GM12878 (cell line): ENCODE data around the gene MYO7A. TPM values are rescaled to one million over a fixed set of nuclear protein-coding genes. Genes with fewer than 3 reads are reported as not detected.

Source experiments
- ATAC-seq: fragments of 200-7000 bp; cut with Tn5 transposase; 3 replicates; pipeline ENCODE4 v1.9.1; 2020; ENCODE audit warnings: mild to moderate bottlenecking, moderate library complexity
- BruUV-seq: library from RNA; stranded (reverse); fragments of 400-500 nt; replicated peaks from 2 replicates; lab custom pipeline; 2021; lab: Mats Ljungman, UMichigan
- CTCF ChIA-PET: fragments of 300-600 bp; sonication (Branson Sonifier 250); formaldehyde crosslinking; extraction: SDS; loops from one replicate; lab custom pipeline; 2021; ENCODE audit warnings: inconsistent platforms; lab: Yijun Ruan, JAX
- POLR2A ChIA-PET: fragments of 350-600 bp; formaldehyde crosslinking; extraction: SDS; loops from one replicate; lab custom pipeline; 2021; ENCODE audit warnings: inconsistent platforms; lab: Charles Lee
- RAD21 ChIA-PET: fragments of 300-600 bp; sonication (Branson Sonifier 250); formaldehyde crosslinking; loops from one replicate; lab custom pipeline; 2023; ENCODE audit warnings: antibody characterized with exemption; ENCODE audit not compliant: unreplicated experiment; lab: Charles Lee
- SMC1A ChIA-PET: fragments of 300-600 bp; sonication (Branson Sonifier 250); formaldehyde crosslinking; loops from one replicate; lab custom pipeline; 2023; ENCODE audit not compliant: unreplicated experiment, uncharacterized antibody; lab: Charles Lee
- DNase-seq: peaks from one replicate; pipeline ENCODE4 v3.0.0-alpha.2; 2011; ENCODE audit warnings: low read depth, low spot score
- FAIRE-seq: peaks from 3 replicates; lab custom pipeline; 2011; peaks lifted over from hg19 to GRCh38; lab: Jason Lieb, UNC
- H2AFZ ChIP-seq: 2 replicates; pipeline ENCODE4 v1.6.0; 2011; ENCODE audit warnings: low read depth, low read length, control low read depth; ENCODE audit not compliant: control insufficient read depth
- H3K27ac ChIP-seq: 2 replicates; pipeline ENCODE4 v1.5.1; 2011; ENCODE audit warnings: control low read depth; ENCODE audit not compliant: control insufficient read depth, insufficient read depth
- H3K27me3 ChIP-seq, 2 experiments: replicated peaks in 1 of 2; 2 replicates each; pipeline versions ENCODE4 v1.6.0 to v1.6.1; 2011; ENCODE audit warnings: low read length in 1 of 2; ENCODE audit not compliant: control insufficient read depth in 2 of 2, insufficient read depth in 2 of 2
- H3K36me3 ChIP-seq, 2 experiments: 2 replicates each; pipeline ENCODE4 v1.5.1; 2011; ENCODE audit warnings: low read length in 1 of 2; ENCODE audit not compliant: control insufficient read depth in 2 of 2, insufficient read depth in 2 of 2
- H3K4me1 ChIP-seq: 2 replicates; pipeline ENCODE4 v1.6.1; 2011; ENCODE audit warnings: mild to moderate bottlenecking, low read length, moderate library complexity, mixed read lengths; ENCODE audit not compliant: control insufficient read depth, insufficient read depth
- H3K4me2 ChIP-seq: 2 replicates; pipeline ENCODE4 v1.6.0; 2011; ENCODE audit warnings: control low read depth; ENCODE audit not compliant: control insufficient read depth, insufficient read depth
- H3K4me3 ChIP-seq: fragments of 200-600 bp; sonication (generic); 2 replicates; pipeline ENCODE4 v1.5.1; 2016
- H3K79me2 ChIP-seq: 2 replicates; pipeline ENCODE4 v1.6.0; 2011; ENCODE audit warnings: low read length; ENCODE audit not compliant: control insufficient read depth, insufficient read depth
- H3K9ac ChIP-seq: 2 replicates; pipeline ENCODE4 v1.8.0; 2011; ENCODE audit warnings: low read length, control low read depth, mixed read lengths; ENCODE audit not compliant: control insufficient read depth, insufficient read depth
- H3K9me3 ChIP-seq: replicated peaks from 3 replicates; pipeline ENCODE4 v1.5.1; 2011; ENCODE audit warnings: mild to moderate bottlenecking, low read length; ENCODE audit not compliant: control insufficient read depth, insufficient read depth
- H4K20me1 ChIP-seq: 2 replicates; pipeline ENCODE4 v1.6.0; 2011; ENCODE audit not compliant: control insufficient read depth, insufficient read depth
- ATF7 ChIP-seq: fragments of 450-650 bp; IDR thresholded peaks from 2 replicates; pipeline ENCODE4 v1.6.1; 2016; ENCODE audit warnings: low read depth, mild to moderate bottlenecking
- BCLAF1 ChIP-seq: fragments of 450-650 bp; IDR thresholded peaks from 2 replicates; pipeline ENCODE4 v1.6.1; 2017; ENCODE audit warnings: antibody characterized with exemption, mild to moderate bottlenecking, moderate library complexity
- BMI1 ChIP-seq: fragments of 450-650 bp; IDR thresholded peaks from 2 replicates; pipeline ENCODE4 v1.6.1; 2016; ENCODE audit warnings: mild to moderate bottlenecking, moderate library complexity, borderline replicate concordance
- CEBPB ChIP-seq, 2 experiments: fragments of 150-350 bp in 1 of 2; IDR thresholded peaks; 2 replicates each; pipeline ENCODE4 v1.6.1; 2012 to 2014; ENCODE audit warnings: low read depth in 2 of 2, low read length in 2 of 2, borderline replicate concordance in 1 of 2, inconsistent platforms in 1 of 2
- CHD4 ChIP-seq: fragments of 200-600 bp; sonication (generic); IDR thresholded peaks from 2 replicates; pipeline ENCODE4 v1.6.1; 2016; ENCODE audit warnings: mild to moderate bottlenecking
- JUNB ChIP-seq: IDR thresholded peaks from 2 replicates; pipeline ENCODE4 v1.6.1; 2016; ENCODE audit warnings: antibody characterized with exemption, mild to moderate bottlenecking
- MTA2 ChIP-seq: fragments of 450-650 bp; IDR thresholded peaks from 2 replicates; pipeline ENCODE4 v1.6.1; 2016; ENCODE audit warnings: low read depth, mild to moderate bottlenecking, moderate library complexity
- NFYB ChIP-seq: IDR thresholded peaks from 2 replicates; pipeline ENCODE4 v1.6.1; 2011; ENCODE audit warnings: low read depth, mild to moderate bottlenecking, low read length, improper control_type of control experiment, moderate library complexity; ENCODE audit not compliant: insufficient read depth
- NKRF ChIP-seq: fragments of 450-650 bp; conservative IDR thresholded peaks from 2 replicates; pipeline ENCODE4 v1.6.1; 2017; ENCODE audit warnings: mild to moderate bottlenecking, moderate library complexity
- PAX8 ChIP-seq: fragments of 450-650 bp; IDR thresholded peaks from 2 replicates; pipeline ENCODE4 v1.6.1; 2017; ENCODE audit warnings: mild to moderate bottlenecking, moderate library complexity
- PKNOX1 ChIP-seq: fragments of 450-650 bp; IDR thresholded peaks from 2 replicates; pipeline ENCODE4 v1.6.1; 2016; ENCODE audit warnings: mild to moderate bottlenecking
- RCOR1 ChIP-seq: conservative IDR thresholded peaks from 2 replicates; pipeline ENCODE4 v1.6.1; 2012; ENCODE audit warnings: low read depth, low read length, improper control_type of control experiment
- RELA ChIP-seq: fragments of 450-650 bp; IDR thresholded peaks from 2 replicates; pipeline ENCODE4 v1.8.0; 2014; ENCODE audit warnings: borderline replicate concordance; ENCODE audit not compliant: partially characterized antibody
- RFX5 ChIP-seq: IDR thresholded peaks from 2 replicates; pipeline ENCODE4 v1.6.1; 2011; ENCODE audit warnings: low read depth, low read length, improper control_type of control experiment
- SPI1 ChIP-seq: IDR thresholded peaks from 2 replicates; pipeline ENCODE4 v1.6.1; 2011; ENCODE audit warnings: low read depth, mild to moderate bottlenecking, low read length, moderate library complexity, borderline replicate concordance; ENCODE audit not compliant: insufficient read depth
- SUZ12 ChIP-seq: fragments of 200-600 bp; sonication (generic); IDR thresholded peaks from one replicate; pipeline ENCODE4 v1.6.1; 2018; ENCODE audit warnings: antibody characterized with exemption, mild to moderate bottlenecking; ENCODE audit not compliant: unreplicated experiment
- TAF1 ChIP-seq: IDR thresholded peaks from 2 replicates; pipeline ENCODE4 v1.6.1; 2011; ENCODE audit warnings: mild to moderate bottlenecking, low read depth, low read length, borderline replicate concordance
- WGBS: methylation state at CpG from one replicate; pipeline ENCODE4 v1.1.6; 2016; ENCODE audit warnings: low lambda C conversion rate; ENCODE audit not compliant: insufficient replicate concordance, insufficient coverage; ENCODE audit errors: missing lambda C conversion rate; 5-methylcytosine and 5-hydroxymethylcytosine counted together
- in situ Hi-C: fragments of 300-500 bp; cut with MboI; formaldehyde crosslinking; loops from 9 replicates; pipeline ENCODE4 v1.14.3; 2018; ENCODE audit warnings: mixed read lengths
- intact Hi-C: fragments of 100-400 bp; cut with micrococcal nuclease; formaldehyde crosslinking; loops from one replicate; pipeline ENCODE4 v1.14.2; 2022; ENCODE audit not compliant: unreplicated experiment
- polyA plus RNA-seq, 11 experiments: library from polyadenylated mRNA; depleted of rRNA in 4 of 11; unstranded in 6 of 11; stranded (reverse) in 5 of 11; fragments of >200 nt; fragmentation: Nextera tagmentation in 4 of 11; fragmentation: Illumina TruSeq in 1 of 11; extraction: Ambion mirVana in 4 of 11; extraction: Trizol in 1 of 11; gene quantifications; 1 replicate in 1 of 11; 2 replicates in 10 of 11; pipeline versions ENCODE4 v1.2.1 to v1.2.3, GENCODE V29; 2011 to 2016; ENCODE audit warnings: inconsistent platforms in 2 of 11, missing spikeins in 2 of 11, low read depth in 1 of 11
- total RNA-seq, 4 experiments: library from RNA; depleted of rRNA in 3 of 4; stranded (reverse); fragments of >200 nt in 3 of 4; fragmentation: Illumina TruSeq in 1 of 4; extraction: Trizol in 1 of 4; gene quantifications; 2 replicates each; pipeline versions ENCODE4 v1.2.1 to v1.2.3, GENCODE V29; 2013 to 2021

Gene MYO7A
- total and polyA plus RNA-seq, 10 of the 15 experiments (the other 5 are each of a cell fraction or from before 2014, with no cell fraction given): 0.01 to 0.21 (median 0.04) TPM; not detected in 6

- TF ChIP-seq NKRF: no peak
- no peak for TF ChIP-seq JUNB
- TF ChIP-seq PAX8: no peak
- TF ChIP-seq RCOR1: no peak
- no peak for TF ChIP-seq SPI1
- no peak for TF ChIP-seq ATF7
- TF ChIP-seq NFYB: no peak
Observed at GRCh38 chr11:77230878-77231605, 103.0 kb downstream of the MYO7A start (continued).

GRCh38 chr11:77231800-77232199 lies 103.8 kb downstream of the MYO7A start:
- H3K27ac ChIP-seq: no peak overlapping the region
- H3K79me2 ChIP-seq: no peaks in the 10 kb centered on the region
- ATAC-seq (no peak), FAIRE-seq (no peak), DNase-seq (no peak)
- in situ Hi-C loops: no loop called here
- SMC1A ChIA-PET: no interaction called here
- H3K4me3 ChIP-seq: no peak overlapping the region
- H3K9me3 ChIP-seq: no peaks in the 10 kb centered on the region
- no peak overlapping the region for H3K9ac ChIP-seq
- 0% methylated on average over 1 of the region's 1 CpG for WGBS
- H3K36me3 ChIP-seq: no peaks in the 10 kb centered on the region
- H3K27me3 ChIP-seq: no peaks in the 10 kb centered on the region; a peak in 2 of 4 replicates
- intact Hi-C loops: no loop called here
- no peaks in the 10 kb centered on the region for H3K4me1 ChIP-seq
- RAD21 ChIA-PET: no interaction called here
- CTCF ChIA-PET: no interaction called here
- POLR2A ChIA-PET: no interaction called here
- H2AFZ ChIP-seq: no peak overlapping the region
- no peaks in the 10 kb centered on the region for H4K20me1 ChIP-seq
- BruUV-seq: no TSS peak
- H3K4me2 ChIP-seq: no peak overlapping the region
- no peak for TF ChIP-seq CEBPB (IDR thresholded peaks at IDR 0.05; ENCODE audit: borderline replicate concordance in 1 of 2, low read depth in 2 of 2, low read length in 2 of 2)
- no peak for TF ChIP-seq PAX8
- no peak for TF ChIP-seq RELA
- TF ChIP-seq MTA2: no peak
- no peak for TF ChIP-seq TAF1
- no peak for TF ChIP-seq CHD4
- no peak for TF ChIP-seq SUZ12
- no peak for TF ChIP-seq BCLAF1
- no peak for TF ChIP-seq RFX5
- no peak for TF ChIP-seq BMI1
- no peak for TF ChIP-seq PKNOX1
